GM12874 (cell line): Measurements from ENCODE around the gene ATP2A3.
A peak's percentile ranks its signal among the peaks of the same experiment; 100 is the strongest.

Experiments
- TF ChIP-seq, protein P1 (sequence below): IDR thresholded peaks from 2 replicates; pipeline ENCODE4 v1.5.1; 2011; ENCODE audit warnings: low read depth, mild to moderate bottlenecking, control low read depth, low read length, moderate library complexity; ENCODE audit not compliant: insufficient read depth

ATP2A3 gene

DNA sequence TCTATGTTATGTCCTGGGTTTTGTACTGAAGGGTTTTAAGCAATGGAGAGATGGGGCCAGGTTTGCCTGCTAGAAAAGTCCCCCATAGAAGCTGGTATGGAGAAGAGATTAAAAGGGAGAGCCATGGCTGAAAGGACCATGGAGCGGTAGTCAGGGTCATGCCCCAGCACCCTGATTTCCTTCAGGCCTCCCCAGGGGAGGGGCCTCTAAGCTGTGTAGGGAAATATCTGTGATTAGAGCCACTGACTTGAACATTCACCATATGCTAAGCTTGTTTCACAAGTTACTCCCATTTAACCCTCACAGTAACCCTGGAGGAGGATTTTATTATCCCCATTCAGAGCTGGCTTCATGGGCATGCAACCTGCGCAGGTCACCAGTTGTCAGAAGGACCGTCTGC, 3.8 kb upstream of the ATP2A3 start:
- TF ChIP-seq, protein P1, sequence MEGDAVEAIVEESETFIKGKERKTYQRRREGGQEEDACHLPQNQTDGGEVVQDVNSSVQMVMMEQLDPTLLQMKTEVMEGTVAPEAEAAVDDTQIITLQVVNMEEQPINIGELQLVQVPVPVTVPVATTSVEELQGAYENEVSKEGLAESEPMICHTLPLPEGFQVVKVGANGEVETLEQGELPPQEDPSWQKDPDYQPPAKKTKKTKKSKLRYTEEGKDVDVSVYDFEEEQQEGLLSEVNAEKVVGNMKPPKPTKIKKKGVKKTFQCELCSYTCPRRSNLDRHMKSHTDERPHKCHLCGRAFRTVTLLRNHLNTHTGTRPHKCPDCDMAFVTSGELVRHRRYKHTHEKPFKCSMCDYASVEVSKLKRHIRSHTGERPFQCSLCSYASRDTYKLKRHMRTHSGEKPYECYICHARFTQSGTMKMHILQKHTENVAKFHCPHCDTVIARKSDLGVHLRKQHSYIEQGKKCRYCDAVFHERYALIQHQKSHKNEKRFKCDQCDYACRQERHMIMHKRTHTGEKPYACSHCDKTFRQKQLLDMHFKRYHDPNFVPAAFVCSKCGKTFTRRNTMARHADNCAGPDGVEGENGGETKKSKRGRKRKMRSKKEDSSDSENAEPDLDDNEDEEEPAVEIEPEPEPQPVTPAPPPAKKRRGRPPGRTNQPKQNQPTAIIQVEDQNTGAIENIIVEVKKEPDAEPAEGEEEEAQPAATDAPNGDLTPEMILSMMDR, result no peak

DNA sequence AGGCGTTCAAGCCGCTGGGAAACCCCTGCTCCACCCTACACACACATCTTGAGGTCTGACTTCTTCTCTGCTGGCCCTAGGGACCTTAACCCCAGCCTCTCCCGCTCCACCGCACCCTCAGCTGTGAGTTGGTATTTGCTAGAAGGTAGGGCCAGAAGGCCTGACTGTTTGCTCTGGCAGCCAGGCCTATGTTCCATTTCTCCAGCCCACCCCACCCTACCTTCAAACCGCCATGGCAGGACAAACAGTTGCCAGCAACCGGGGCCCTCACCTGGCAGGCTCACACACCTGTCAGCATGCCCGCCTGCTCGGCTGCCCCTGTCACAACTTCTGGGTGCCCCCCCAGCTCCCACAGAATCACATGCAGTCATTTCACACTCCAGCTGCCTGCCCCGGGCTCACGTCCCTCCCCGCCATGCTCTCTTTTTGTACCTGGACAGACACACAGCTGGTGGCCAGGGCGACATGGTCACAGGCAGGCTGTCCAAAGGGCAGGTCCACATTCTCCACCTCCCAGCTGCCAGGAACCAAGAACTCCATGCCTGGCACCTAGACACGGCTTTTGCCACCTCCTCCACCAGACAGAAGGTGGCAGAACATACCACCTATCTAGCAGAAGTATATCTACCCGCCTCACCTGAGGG, 2.6 kb upstream of the ATP2A3 start:
- TF ChIP-seq, protein P1, result 0 out of 2 replicates have a peak, but pooled peaks have one; percentile 4

GRCh38 chr17:3965118-3965800, 1.0 kb upstream of the ATP2A3 start:
- TF ChIP-seq, protein P1, result no peak

- TF ChIP-seq, protein P1, result no peak
Observed at GRCh38 chr17:3963237-3964201, 718 bp downstream of the ATP2A3 start.

DNA sequence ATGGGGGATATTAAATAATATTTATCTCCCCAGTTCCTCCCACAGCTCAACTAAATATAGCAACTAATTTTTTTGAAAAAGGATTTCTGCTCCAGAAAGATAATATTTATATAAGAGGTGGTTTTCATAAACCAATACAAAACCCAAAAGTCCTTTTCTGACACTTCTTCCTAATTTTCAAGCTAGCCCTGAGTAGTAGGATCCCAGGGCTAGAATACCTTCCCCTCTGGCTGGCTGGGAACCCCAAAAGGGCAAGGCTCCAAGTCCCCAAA, 1.3 kb downstream of the ATP2A3 start:
- TF ChIP-seq, protein P1, result no peak

- TF ChIP-seq, protein P1, result no peak
Observed at GRCh38 chr17:3962217-3962964, 1.8 kb downstream of the ATP2A3 start.

DNA sequence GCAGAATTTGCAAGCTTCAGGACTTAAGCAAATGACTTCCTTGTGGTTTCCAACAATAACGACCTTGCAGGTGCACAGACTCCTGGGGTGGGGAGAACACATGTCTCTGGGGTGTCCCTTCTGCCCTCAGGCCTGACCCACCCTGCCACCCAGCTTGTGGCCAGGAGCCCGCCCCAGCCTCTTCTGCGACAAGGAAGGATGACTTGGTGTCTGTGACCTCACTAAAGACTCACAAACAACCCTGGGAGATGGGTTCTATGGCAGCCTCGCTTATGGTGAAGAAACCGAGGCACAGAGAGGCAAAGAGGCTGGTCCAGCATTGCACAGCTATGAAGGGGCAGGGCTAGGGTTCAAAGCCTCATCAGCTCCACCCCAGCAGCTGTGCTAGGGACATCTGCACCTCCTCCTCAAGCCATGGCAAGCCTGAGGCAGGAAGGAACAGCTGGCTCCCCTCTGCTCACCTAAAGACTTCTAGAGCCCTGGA, 2.6 kb downstream of the ATP2A3 start:
- TF ChIP-seq, protein P1, result no peak
